OCI-LY7 (cell line): ENCODE measurements around the gene COPS2. TPM values are rescaled to one million over a fixed set of nuclear protein-coding genes. Genes with fewer than 3 reads are reported as not detected.
A peak's percentile ranks its signal among the peaks of the same experiment; 100 is the strongest.

Experiments used
- BruUV-seq: library from RNA; stranded (reverse); fragments of 400-500 nt; replicated peaks from 2 replicates; lab custom pipeline; 2021; lab: Mats Ljungman, UMichigan
- CTCF ChIA-PET: fragments of 300-600 bp; sonication (Branson Sonifier 250); formaldehyde crosslinking; loops from one replicate; lab custom pipeline; 2022; ENCODE audit warnings: antibody characterized with exemption; ENCODE audit not compliant: unreplicated experiment; lab: Charles Lee
- POLR2A ChIA-PET: fragments of 300-600 bp; sonication (Branson Sonifier 250); formaldehyde crosslinking; loops from one replicate; lab custom pipeline; 2022; ENCODE audit warnings: antibody characterized with exemption; lab: Charles Lee
- DNase-seq: peaks from one replicate; pipeline ENCODE4 v3.0.0-alpha.2; 2015; ENCODE audit warnings: low spot score
- H2AFZ ChIP-seq: fragments of 200-600 bp; sonication (generic), shearing (Covaris generic); 2 replicates; pipeline ENCODE4 v1.6.1; 2014; ENCODE audit warnings: mild to moderate bottlenecking, antibody characterized with exemption, low read length, moderate library complexity
- H3K27ac ChIP-seq: fragments of 200-600 bp; sonication (generic); 2 replicates; pipeline ENCODE4 v1.5.1; 2014; ENCODE audit warnings: mixed run types, low read depth, mild to moderate bottlenecking, moderate library complexity, low read length, inconsistent platforms; ENCODE audit not compliant: poor library complexity, severe bottlenecking
- H3K36me3 ChIP-seq: fragments of 200-600 bp; sonication (generic); 2 replicates; pipeline ENCODE4 v1.6.1; 2014; ENCODE audit warnings: mild to moderate bottlenecking, antibody characterized with exemption, low read length, moderate library complexity, mixed read lengths; ENCODE audit not compliant: insufficient read depth
- H3K4me1 ChIP-seq: fragments of 200-600 bp; sonication (generic); 2 replicates; pipeline ENCODE4 v1.5.1; 2014; ENCODE audit warnings: mild to moderate bottlenecking, low read length; ENCODE audit not compliant: insufficient read depth, poor library complexity, severe bottlenecking
- H3K4me2 ChIP-seq: fragments of 200-600 bp; sonication (generic); 2 replicates; pipeline ENCODE4 v1.6.1; 2014; ENCODE audit warnings: mild to moderate bottlenecking, low read length
- H3K4me3 ChIP-seq: fragments of 200-600 bp; sonication (generic); 2 replicates; pipeline ENCODE4 v1.5.1; 2014; ENCODE audit warnings: mild to moderate bottlenecking, low read depth, low read length; ENCODE audit not compliant: poor library complexity, severe bottlenecking
- H3K79me2 ChIP-seq: fragments of 200-600 bp; sonication (generic); 2 replicates; pipeline ENCODE4 v1.6.1; 2016; ENCODE audit warnings: low read depth, mild to moderate bottlenecking, low read length, moderate library complexity, mixed read lengths; ENCODE audit not compliant: insufficient read depth
- H3K9me2 ChIP-seq: fragments of 200-600 bp; sonication (generic); 2 replicates; pipeline ENCODE4 v1.6.1; 2016; ENCODE audit warnings: mild to moderate bottlenecking, low read length, mixed read lengths; ENCODE audit not compliant: insufficient read depth
- H3K9me3 ChIP-seq: fragments of 200-600 bp; sonication (generic); 2 replicates; pipeline ENCODE4 v1.6.1; 2014; ENCODE audit warnings: mild to moderate bottlenecking, mixed run types, low read length, mixed read lengths
- H4K20me1 ChIP-seq: fragments of 200-600 bp; sonication (generic); 2 replicates; pipeline ENCODE4 v1.6.1; 2014; ENCODE audit warnings: mild to moderate bottlenecking, antibody characterized with exemption, low read length, moderate library complexity, mixed read lengths; ENCODE audit not compliant: insufficient read depth
- EZH2phosphoT487 ChIP-seq: fragments of 200-600 bp; sonication (generic); IDR thresholded peaks from 2 replicates; pipeline ENCODE4 v1.6.1; 2018; ENCODE audit warnings: low read depth, borderline replicate concordance, mild to moderate bottlenecking, mixed run types, antibody characterized with exemption, low read length, moderate library complexity, mixed read lengths
- intact Hi-C: fragments of 100-400 bp; cut with micrococcal nuclease; formaldehyde crosslinking; loops from one replicate; pipeline ENCODE4 v1.10.0; 2022; ENCODE audit not compliant: unreplicated experiment
- total RNA-seq, 2 experiments: library from RNA; depleted of rRNA in 1 of 2; stranded (reverse); fragments of >200 nt in 1 of 2; shearing (Covaris generic) in 1 of 2; gene quantifications; 2 replicates each; pipeline ENCODE4 v1.2.3, GENCODE V29; 2014 to 2022
- TF ChIP-seq, protein P1 (sequence below): fragments of 200-600 bp; sonication (generic); conservative IDR thresholded peaks from 2 replicates; pipeline ENCODE4 v1.5.1; 2014; ENCODE audit warnings: mild to moderate bottlenecking, antibody characterized with exemption, low read length, moderate library complexity, mixed read lengths

The COPS2 gene
- total RNA-seq, 2 experiments from 2014 or later, result 24.6 to 81.2 TPM

GRCh38 chr15:49164865-49165264, 9.5 kb upstream of the COPS2 start:
- Histone ChIP-seq H3K4me3 (no peak overlapping the region), H4K20me1 (no peaks in the 10 kb centered on the region), H3K9me2 (no peaks in the 10 kb centered on the region), H3K27ac (no peak overlapping the region), H3K9me3 (no peaks in the 10 kb centered on the region), H3K4me1 (peaks cover 5% of the 10 kb centered on the region), H3K4me2 (no peak overlapping the region), H3K36me3 (peaks cover 9% of the 10 kb centered on the region), H2AFZ (no peak overlapping the region), H3K79me2 (no peaks in the 10 kb centered on the region)
- CTCF ChIA-PET, result no interaction called here
- BruUV-seq, result no TSS peak
- no peak for TF ChIP-seq EZH2phosphoT487
- intact Hi-C loops, result no loop called here
- POLR2A ChIA-PET, result interaction anchor here (0.7 to 1.6 kb wide), 3 partner anchors 9 to 68 kb away, joined by 3 to 9 read pairs (median 3); partner anchors contain the start of gene COPS2
- no peak for DNase-seq

DNA sequence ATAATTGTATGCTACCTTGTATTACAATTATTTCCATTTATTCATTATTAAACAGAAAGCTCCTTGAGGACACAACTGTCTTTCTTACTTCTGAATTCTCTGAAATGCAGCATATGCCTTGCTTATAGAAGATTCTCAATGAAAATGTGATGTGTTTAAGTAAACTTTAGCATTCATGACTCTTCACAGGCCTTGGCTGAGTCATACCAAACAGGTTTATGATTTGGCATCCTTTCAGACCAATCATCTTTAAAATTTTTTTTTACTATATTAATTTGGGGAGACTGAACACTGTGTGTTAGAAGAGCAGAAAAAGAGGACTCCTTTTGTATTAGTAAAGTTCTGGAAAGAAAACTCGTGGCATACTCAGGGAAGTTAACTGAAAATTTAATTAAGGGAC, 8.3 kb upstream of the COPS2 start:
- TF ChIP-seq, protein P1, sequence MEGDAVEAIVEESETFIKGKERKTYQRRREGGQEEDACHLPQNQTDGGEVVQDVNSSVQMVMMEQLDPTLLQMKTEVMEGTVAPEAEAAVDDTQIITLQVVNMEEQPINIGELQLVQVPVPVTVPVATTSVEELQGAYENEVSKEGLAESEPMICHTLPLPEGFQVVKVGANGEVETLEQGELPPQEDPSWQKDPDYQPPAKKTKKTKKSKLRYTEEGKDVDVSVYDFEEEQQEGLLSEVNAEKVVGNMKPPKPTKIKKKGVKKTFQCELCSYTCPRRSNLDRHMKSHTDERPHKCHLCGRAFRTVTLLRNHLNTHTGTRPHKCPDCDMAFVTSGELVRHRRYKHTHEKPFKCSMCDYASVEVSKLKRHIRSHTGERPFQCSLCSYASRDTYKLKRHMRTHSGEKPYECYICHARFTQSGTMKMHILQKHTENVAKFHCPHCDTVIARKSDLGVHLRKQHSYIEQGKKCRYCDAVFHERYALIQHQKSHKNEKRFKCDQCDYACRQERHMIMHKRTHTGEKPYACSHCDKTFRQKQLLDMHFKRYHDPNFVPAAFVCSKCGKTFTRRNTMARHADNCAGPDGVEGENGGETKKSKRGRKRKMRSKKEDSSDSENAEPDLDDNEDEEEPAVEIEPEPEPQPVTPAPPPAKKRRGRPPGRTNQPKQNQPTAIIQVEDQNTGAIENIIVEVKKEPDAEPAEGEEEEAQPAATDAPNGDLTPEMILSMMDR, result no peak
- no peak for TF ChIP-seq EZH2phosphoT487
- ChIA-PET CTCF (no interaction called here), POLR2A (interaction anchor here (0.7 kb wide), 1 partner anchor 39 kb away, joined by 4 read pairs; no protein-coding TSS in a partner anchor)
- Histone ChIP-seq H2AFZ (no peak overlapping the region), H3K9me2 (no peaks in the 10 kb centered on the region), H3K4me2 (no peak overlapping the region), H3K9me3 (no peaks in the 10 kb centered on the region), H3K27ac (no peak overlapping the region), H3K36me3 (peaks cover 9% of the 10 kb centered on the region), H3K4me1 (no peaks in the 10 kb centered on the region), H3K79me2 (no peaks in the 10 kb centered on the region), H4K20me1 (no peaks in the 10 kb centered on the region), H3K4me3 (no peak overlapping the region)
- intact Hi-C loops, result no loop called here
- BruUV-seq, result no TSS peak
- no peak for DNase-seq

GRCh38 chr15:49155834-49156627, 632 bp upstream of the COPS2 start:
- Histone ChIP-seq H3K4me3 (peak overlapping the region; percentile 95), H3K36me3 (peaks cover 9% of the 10 kb centered on the region; the same call in 1 of the 2 replicates), H2AFZ (peak overlapping the region; percentile 98), H3K9me3 (no peaks in the 10 kb centered on the region), H3K9me2 (no peaks in the 10 kb centered on the region), H3K4me2 (peak overlapping the region; percentile 88), H3K79me2 (peaks cover 65% of the 10 kb centered on the region), H3K27ac (peak overlapping the region; percentile 37), H4K20me1 (peaks cover 8% of the 10 kb centered on the region; the same call in 1 of the 2 replicates), H3K4me1 (peaks cover 13% of the 10 kb centered on the region)
- peak; percentile 11 for DNase-seq
- TF ChIP-seq EZH2phosphoT487, result no peak
- TF ChIP-seq, protein P1, result no peak
- CTCF ChIA-PET, result no interaction called here
- POLR2A ChIA-PET, result interaction anchor here (0.6 to 3.3 kb wide), 12 partner anchors 9 to 464 kb away, joined by 3 to 27 read pairs (median 4); partner anchors contain the start of genes CEP152, FAM227B and GALK2
- BruUV-seq, result TSS peak; percentile 72
- intact Hi-C loops, result loop anchor here (2.0 kb wide), 2 partner anchors 109 to 465 kb away; partner anchors contain the start of genes DTWD1, FAM227B and SECISBP2L
